KG1 (cell line): Measurements from ENCODE around the gene PKN1.
"Not testable (repeated sequence)": the region's sequence is repeated elsewhere in the genome, so short reads cannot be mapped to it uniquely, and the experiment has no call there.

Experiments
- DNase-seq: peaks from one replicate; lab custom pipeline; 2025; lab: John Stamatoyannopoulos, UW

The PKN1 gene

DNA sequence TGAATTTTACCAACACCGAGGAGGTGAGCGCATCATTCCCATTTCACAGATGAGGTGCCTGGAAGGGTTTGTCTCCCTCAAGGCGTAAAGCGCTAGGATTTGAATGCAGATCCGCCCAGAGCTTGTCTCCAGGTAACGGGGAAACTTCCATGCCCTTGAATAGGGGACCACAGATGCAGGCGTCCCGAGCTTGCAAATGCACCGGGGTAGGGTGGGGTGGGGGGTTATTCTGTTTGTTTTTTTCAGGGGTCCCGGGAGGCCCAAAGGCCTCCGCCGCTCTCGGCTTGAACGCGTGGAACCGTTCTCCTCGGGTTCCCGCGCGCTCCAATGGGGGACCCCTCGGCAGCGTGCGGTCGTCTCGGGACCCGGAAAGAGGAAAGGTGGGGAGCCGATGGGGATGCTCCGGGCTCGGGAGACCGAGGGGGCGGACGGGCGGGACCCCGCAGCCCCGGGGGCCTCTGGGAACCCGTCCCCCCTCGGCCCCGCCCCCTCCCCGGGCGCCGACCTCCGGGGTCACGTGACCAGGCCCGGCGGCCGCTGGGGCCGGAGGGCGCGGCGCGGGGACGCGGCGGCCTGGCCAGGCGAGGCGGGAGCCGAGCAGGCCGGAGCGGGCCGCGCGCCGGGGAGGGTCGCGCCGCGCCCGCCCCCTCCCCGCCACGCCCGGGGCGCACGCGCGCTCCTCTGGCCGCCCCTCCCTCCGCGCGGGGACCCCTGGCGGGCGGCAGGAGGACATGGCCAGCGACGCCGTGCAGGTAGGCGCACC is at the start of gene PKN1:
TSS of gene PKN1 (plus strand) at position 516 of the 763 bp plus-strand sequence. CDS start at position 732, 216 bp downstream.
- peak; percentile 18 for DNase-seq

DNA sequence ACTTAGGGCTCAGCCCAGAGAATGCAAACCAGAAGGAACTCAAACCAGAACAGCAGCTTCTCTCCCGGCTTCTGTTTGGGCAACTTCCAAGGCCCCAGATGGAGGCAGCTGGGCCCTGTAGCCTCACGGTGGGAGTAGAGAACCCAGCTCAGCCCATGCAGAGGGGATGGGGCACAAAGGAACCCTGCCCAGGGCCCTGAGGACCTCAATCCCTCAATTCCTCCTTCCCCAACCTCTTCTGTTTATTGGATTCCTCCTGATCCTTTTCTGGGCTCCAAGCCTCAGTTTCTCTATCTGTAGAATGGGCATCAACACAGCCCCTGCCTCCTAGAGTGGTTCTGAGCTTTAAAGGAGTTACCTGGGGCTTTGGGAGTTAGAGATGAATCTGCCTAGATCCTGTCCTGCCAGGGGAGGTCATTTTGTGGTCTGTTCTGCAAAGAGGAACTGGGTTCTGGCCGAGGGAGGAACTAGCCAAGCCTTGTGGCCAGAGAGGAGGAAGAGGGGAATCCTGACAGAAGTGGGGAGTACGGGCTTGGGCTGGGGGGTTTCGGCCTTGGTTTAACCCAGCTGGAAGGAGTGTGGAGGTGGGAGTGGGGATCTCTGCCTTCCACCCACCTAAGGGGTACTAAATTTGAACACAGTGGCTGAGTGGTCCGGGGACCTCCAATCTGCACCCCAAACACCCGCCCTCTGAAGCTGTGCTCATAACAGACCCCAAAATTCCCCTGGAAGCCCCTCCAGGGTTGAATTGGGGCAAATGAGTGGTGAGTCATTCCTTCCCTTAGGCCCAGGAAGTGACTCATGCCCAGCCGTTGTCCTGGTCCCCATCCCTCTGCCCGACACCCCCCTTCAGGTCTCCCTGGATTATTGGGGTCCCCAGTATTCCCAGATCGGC is 49.2 kb upstream of the PKN1 start:
- DNase-seq, result no peak

DNA sequence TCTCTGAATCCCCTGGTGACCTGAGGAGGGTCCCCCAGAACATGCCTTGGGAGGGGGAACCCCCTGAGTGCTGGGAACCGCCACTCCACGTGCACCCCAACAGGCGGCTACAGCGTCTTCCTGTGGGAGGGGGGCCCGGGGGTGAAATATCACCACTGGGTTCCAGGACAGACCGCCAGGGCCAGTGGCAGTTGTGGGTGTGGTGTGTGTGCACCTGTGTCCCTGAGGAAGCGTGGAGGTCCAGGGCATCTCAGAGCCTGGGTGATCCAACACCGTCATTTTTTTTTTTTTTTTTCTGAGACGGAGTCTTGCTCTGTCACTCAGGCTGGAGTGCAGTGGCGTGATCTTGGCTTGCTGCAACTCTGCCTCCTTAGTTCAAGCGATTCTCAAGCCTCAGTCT is 47.6 kb upstream of the PKN1 start:
- DNase-seq, result no peak

DNA sequence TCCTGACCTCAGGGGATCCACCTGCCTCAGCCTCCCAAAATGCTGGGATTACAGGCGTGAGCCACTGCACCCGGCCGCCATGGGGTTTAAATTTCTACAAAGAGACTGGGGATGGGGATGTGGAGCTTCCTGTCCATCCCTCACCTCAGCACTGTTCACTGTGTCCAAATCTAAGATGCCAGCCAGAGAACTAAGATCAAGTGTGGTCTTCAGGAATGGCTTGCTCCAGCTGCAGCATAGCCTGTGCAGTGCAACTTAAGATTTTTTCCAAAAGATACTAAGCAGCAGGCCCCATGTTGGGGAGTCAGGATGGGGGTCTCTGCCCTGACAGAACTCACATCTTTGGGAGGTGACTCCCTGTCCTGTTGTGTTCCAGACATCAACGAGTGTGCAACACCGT is 42.6 kb upstream of the PKN1 start:
- no peak for DNase-seq

DNA sequence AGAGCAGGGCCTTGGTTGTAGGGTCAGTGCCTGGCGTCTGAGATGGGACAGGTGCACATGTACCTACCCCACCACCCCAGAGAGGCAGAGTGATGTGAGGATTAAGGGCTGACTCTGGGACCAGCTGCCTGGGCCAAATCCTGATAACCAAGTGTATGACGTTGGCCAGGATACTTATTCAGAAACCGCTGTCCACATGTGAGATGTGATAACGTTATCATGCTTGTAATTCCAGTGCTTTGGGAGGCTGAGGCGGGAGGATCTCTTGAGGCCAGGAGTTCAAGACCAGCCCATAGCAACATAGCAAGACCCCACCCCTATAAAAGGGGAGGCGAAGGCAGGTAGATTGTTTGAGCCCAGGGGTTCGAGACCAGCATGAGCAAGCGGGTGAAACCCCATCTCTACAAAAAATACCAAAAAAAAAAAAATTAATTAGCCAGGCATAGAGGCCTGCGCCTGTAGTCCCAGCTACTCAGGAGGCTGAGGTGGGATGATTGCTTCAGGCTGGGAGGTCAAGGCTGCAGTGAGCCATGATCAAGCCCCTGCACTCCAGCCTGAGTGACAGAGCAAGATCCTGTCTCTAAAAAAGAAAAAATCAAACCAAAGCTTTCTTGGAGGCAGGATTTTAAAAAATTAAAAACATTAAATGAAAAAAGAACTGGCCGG is 41.8 kb upstream of the PKN1 start:
- no peak for DNase-seq

DNA sequence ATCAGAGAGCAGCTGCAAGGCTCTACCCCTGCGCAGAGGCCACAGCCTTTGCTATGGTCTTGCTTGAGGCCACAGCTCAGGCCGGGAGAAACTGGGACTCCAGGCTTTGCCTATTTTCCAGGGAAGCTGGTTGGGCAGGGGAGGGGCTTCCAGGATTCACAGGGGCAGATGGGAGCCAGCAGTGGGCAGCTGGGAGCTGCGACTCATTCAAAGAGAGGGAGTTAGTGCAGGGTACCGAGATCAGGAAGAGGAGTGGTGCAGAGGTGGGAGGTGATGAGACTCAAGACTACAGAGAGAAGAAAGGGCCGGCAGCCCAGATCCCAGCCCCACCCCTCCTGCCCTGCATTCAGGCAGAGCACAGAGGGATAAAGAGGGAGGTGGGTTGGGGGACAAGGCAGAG is 39.8 kb upstream of the PKN1 start:
- no peak for DNase-seq

DNA sequence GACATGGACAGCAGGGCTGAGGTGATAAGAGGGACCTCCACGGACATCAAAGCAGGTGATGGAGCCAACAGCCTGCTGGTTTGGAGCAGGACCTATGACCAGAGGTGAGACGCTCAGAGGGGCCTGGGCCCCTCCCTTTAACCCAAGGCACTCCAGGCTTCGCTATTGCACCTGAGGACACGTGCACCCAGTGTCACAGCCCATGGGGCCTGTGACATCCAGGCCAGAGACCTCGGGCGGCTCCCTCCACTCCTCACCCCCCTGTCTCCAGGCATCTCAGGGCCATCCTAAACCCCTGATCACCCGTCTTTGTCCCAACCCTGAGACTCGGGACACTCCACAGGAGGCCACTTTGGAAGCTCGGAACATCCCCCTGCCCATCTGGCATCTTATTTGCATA is 38.9 kb upstream of the PKN1 start:
- no peak for DNase-seq

DNA sequence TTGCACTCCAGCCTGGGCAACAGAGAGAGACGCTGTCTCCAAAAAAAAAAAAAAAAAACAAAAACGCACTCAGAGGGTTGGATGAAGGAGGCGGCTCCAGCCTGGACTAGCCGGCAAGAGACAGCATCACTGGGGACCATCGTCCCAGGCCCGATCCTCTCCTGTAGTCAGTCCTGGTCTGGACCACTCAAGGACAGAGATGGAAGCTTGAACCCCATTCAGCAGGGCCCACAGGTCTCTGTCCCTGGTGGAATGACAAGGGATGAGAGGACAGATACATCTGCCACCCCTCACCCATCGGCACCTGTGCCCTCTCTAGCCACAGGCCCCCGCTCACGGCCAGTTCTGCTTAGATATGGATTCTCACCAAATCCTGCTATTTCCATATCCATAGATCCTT is 37.8 kb upstream of the PKN1 start:
- DNase-seq, result no peak

DNA sequence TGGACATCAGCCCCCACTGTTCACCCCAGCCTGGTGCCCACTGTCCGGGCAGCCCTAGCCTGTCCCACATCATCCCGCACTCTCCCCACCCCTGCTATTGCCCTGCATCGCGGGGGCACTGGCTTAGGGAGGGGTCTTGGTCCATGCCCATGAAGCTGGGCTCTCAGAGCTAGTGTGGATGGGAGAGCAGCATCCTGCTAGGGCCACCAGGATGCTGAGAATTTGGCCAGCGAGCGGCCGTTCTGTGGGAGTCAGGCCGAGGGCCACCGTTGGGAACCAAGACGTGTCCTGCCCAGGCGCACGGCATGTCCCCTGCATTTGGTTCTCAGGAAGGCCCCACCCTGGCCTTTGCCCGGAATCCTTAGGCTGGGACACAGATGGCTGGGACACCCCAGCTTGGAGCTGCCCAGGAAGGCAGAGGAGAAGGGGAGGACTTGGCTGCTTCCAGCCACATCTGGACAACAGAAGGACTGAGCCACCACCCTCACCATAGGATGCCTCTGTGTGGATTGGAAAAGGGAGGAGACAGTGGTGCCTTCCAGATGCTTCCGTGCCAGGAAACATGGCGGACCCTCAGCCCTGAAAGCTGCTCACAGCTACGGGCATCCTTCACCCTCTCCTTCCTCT is 37.3 kb upstream of the PKN1 start:
- no peak for DNase-seq

DNA sequence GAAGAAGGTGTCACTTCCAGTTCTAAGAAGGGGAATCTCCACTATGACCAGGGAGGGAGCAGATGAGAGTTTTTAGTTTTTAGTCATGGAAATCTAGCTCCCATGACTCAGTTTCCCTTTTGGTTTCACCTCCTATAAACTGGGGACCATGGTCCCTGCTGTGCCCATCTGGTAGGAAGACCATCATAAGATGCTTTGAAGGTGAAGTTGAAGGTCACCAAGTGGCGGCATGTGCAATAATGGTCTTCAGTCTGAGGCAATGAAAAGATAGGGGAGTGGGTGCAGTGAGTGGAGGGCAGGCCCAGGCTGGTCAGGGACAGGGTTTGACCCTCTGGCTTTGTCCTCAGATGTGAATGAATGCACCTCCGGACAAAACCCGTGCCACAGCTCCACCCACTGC is 36.4 kb upstream of the PKN1 start:
- not testable (repeated sequence) for DNase-seq

DNA sequence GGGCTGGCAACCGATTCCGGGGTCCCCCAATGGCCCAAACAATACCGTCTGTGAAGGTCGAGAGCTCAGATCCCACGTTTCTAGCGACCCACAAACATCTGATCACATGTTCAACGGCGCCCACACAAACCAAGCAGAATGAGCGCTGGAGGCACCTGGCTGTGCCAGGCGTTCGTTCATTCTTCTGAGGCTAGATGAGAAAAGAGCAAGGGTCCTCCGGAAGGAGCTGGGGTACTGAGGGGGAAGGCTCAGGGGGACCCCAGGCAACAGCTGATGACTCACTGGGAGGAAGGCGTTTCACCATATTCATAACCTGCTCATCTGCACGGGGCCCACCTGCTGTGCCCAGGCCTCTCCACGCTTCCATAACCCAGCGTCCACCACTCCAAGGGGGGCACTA is 35.9 kb upstream of the PKN1 start:
- DNase-seq, result not testable (repeated sequence)

DNA sequence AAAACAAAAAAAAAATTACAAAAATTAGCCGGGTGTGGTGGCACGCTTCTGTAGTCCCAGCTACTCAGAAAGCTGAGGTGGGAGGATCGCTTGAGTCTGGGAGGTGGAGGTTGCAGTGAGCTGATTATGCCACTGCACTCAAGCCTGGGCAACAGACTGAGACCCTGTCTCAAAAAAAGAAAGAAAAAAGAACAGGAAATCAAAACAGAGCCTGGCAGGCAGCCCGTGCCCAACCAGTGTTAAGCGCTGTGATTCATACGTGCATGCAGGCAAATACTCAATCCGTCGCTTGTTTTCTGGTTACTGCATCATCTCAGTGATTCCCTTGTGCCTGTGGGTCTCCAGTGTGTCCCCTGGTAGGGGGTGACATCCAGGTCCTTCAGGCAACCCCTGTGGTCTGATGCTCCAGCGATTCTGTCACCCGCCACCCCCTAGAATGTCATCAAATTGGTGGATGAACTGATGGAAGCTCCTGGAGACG is 32.1 kb upstream of the PKN1 start:
- DNase-seq, result no peak

DNA sequence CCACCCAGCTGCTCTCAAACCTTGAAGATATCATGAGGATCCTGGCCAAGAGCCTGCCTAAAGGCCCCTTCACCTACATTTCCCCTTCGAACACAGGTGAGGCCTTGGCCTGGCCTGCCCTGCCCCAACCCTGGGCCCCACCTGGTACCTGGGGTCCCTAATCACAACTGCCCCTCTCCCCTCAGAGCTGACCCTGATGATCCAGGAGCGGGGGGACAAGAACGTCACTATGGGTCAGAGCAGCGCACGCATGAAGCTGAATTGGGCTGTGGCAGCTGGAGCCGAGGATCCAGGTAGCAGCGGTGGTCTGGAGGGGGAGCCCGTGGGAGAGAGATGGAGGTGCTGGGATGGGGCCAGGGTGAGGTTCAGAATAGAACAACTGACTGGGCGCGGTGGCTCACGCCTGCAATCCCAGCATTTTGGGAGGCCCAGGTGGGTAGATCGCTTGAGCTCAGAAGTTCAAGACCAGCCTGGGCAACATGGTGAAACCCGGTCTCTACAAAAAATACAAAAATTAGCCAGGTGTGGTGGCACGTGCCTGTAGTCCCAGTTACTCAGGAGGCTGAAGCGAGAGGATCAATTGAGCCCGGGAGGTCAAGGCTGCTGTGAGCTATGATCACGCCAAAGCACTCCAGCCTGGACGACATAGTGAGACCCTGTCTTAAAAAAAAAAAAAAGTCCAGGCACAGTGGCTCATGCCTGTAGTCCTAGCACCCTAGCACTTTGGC is 31.5 kb upstream of the PKN1 start:
- DNase-seq, result no peak

DNA sequence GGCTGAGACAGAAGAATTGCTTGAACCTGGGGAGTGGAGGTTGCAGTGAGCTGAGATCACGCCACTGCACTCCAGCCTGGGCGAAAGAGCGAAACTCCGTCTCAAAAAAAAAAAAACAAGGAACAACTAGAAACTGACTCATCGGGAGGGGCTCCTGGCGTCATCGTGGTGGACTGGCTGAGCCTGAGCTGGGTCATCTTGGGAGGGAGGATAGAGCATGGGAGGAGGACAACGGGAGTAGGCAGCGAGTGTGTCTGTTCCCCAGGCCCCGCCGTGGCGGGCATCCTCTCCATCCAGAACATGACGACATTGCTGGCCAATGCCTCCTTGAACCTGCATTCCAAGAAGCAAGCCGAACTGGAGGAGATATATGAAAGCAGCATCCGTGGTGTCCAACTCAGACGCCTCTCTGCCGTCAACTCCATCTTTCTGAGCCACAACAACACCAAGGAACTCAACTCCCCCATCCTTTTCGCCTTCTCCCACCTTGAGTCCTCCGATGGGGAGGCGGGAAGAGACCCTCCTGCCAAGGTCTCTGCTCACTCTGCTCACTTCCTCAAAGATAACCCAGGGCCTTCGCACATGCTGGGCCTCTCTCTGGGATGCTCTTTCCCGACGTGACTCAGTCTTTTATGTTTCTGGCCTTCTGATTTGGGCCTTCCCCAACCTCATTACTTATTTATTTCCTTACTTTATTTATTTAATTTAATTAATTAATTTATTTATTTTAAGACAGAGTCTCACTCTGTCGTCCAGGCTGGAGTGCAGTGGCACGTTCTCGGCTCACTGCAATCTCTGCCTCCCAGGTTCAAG is 30.6 kb upstream of the PKN1 start:
- no peak for DNase-seq

DNA sequence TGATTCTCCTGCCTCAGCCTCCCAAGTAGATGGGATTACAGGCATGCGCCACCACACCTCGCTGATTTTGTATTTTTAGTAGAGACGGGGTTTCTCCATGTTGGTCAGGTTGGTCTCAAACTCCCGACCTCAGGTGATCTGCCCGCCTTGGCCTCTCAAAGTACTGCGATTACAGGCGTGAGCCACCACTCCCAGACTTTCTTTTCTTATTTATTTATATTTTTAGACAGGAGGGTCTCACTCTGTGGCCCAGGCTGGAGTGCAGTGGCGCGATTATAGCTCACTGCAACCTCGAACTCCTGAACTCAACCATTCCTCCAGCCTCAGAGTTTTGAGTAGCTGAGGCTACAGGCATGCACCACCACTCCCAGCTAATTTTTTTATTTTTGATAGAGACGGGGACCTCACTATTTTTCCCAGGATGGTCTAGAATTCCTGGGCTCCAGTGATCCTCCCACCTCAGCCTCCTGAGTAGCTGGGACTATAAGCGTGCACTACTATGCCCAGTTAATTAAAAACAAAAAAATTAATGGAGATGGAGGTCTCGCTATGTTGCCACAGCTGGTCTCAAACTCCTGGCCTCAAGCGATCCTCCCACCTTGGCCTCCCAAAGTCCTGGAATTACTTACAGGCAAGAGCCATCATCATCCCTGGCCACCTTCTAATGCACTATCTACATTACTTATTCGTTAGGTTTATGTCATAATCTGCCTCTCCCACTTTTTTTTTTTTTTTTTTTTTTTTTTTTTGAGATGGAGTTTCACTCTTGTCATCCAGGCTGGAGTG is 29.8 kb upstream of the PKN1 start:
- DNase-seq, result not testable (repeated sequence)

DNA sequence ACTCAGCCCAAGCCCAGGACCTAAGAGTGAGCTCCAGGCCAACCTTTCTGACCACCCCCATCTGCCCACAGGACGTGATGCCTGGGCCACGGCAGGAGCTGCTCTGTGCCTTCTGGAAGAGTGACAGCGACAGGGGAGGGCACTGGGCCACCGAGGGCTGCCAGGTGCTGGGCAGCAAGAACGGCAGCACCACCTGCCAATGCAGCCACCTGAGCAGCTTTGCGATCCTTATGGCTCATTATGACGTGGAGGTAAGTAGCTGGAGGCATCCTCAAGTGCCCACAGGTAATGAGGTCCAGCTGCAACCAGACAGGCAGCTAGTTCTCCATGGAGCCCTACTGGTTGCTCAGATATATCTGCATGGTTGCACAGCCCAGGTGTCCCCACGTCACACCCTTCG is 28.8 kb upstream of the PKN1 start:
- DNase-seq, result no peak

DNA sequence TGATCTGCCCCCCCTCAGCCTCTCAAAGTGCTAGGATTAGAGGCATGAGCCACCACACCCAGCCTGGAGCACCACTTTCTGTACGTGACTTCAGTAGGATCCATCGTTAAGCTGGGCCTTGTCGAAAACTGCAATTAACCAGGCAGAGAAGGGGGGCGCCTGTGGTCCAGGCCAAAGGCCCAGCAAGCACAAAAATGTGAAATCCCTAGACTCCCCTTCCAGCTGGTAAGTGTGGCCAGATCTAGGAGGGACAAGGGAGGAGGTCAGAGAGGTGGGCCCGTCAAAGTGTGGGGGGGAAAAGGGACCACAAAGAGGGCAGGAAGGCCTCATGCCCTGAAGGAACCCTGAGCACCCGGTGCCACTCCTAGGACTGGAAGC is 27.7 kb upstream of the PKN1 start:
- DNase-seq, result no peak

DNA sequence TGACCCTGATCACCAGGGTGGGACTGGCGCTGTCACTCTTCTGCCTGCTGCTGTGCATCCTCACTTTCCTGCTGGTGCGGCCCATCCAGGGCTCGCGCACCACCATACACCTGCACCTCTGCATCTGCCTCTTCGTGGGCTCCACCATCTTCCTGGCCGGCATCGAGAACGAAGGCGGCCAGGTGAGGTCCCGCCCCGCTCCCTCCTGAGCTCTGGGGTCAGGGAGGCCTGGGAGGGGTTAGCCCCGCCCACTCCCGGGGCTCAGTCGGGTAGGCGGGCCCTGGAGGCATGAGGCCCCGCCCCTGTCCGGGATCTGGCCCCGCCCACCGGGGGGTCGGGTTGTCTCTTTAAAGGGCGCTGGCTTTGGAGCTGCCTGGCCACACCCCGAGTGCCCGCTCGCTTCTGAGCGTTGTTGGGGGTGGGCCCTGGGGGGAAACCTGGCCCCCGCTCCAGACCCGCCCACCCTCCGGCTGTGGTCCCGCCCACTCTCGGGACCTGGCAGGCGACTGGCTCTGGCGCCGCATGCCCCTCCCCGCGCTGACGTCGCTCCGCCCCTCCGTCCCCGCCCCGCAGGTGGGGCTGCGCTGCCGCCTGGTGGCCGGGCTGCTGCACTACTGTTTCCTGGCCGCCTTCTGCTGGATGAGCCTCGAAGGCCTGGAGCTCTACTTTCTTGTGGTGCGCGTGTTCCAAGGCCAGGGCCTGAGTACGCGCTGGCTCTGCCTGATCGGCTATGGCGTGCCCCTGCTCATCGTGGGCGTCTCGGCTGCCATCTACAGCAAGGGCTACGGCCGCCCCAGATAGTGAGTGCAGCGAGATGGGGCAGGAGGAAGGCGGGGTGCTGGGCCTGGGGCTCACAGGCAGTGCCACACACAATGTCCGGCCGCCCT is 27.1 kb upstream of the PKN1 start:
- DNase-seq, result peak; percentile 54
